Measurements from ENCODE around the gene DOCK7. TPM values are rescaled to one million over a fixed set of nuclear protein-coding genes. Genes with fewer than 3 reads are reported as not detected.

Gene DOCK7
- total and polyA plus RNA-seq, 2 of the 13 experiments (the other 11 are each of a cell fraction or from before 2014, with no cell fraction given), result 45.7 to 67.2 TPM

GRCh38 chr1:62514746-62515423 is 173.3 kb downstream of the DOCK7 start:
- H3K4me2 ChIP-seq (ENCODE audit: low read depth, low read length), result peak overlapping the region; percentile 62
- H3K79me2 ChIP-seq (ENCODE audit: insufficient read depth, low read length), result peaks cover 3% of the 10 kb centered on the region
- 52% methylated on average over 3 of the region's 3 CpGs for WGBS (ENCODE audit: low lambda C conversion rate)
- intact Hi-C loops (cut with micrococcal nuclease; ENCODE audit: unreplicated experiment), result no loop called here
- peak overlapping the region; percentile 78 for H3K27ac ChIP-seq (ENCODE audit: extremely low read length, insufficient read depth, low read length)
- H3K27me3 ChIP-seq (ENCODE audit: control insufficient read depth in 1 of 2, insufficient read depth in 2 of 2, low read length in 2 of 2), result no peaks in the 10 kb centered on the region
- FAIRE-seq (peak; percentile 15), DNase-seq (ENCODE audit: low spot score) (peak; percentile 72), ATAC-seq (0 out of 3 replicates have a peak, but pooled peaks have one; percentile 37)
- ChIA-PET POLR2A (interaction anchor here (0.7 to 1.6 kb wide), 2 partner anchors 18 to 79 kb away, joined by 4 to 6 read pairs; no protein-coding TSS in a partner anchor), CTCF (ENCODE audit: low intra/inter-chr PET ratio, low total read pairs) (no interaction called here)
- H3K36me3 ChIP-seq (replicated peaks in 1 of 2; ENCODE audit: control insufficient read depth in 1 of 2, insufficient read depth in 2 of 2, low read length in 2 of 2), result peaks cover 4 to 27% of the 10 kb centered on the region in 2 experiments; a peak in 3 of 5 replicates
- no peak overlapping the region for H3K4me3 ChIP-seq (replicated peaks in 1 of 3; ENCODE audit: insufficient read depth in 1 of 3, low read depth in 2 of 3, low read length in 3 of 3)
- no peak overlapping the region for H2AFZ ChIP-seq (ENCODE audit: low read length)
- peaks cover 39% of the 10 kb centered on the region for H3K4me1 ChIP-seq (ENCODE audit: insufficient read depth, low read length)
- H3K9me3 ChIP-seq (ENCODE audit: low read length), result no peaks in the 10 kb centered on the region
- no TSS peak for BruUV-seq (replicated peaks)
- in situ Hi-C loops (cut with HindIII; ENCODE audit: extremely low pct_ligation_motif_present, low pct_unique_long_range_greater_than_20kb), result no loop called here
- H4K20me1 ChIP-seq (ENCODE audit: insufficient read depth, low read length), result no peaks in the 10 kb centered on the region
- H3K9ac ChIP-seq (ENCODE audit: insufficient read depth, low read depth, low read length), result no peak overlapping the region; the same call in 1 of the 2 replicates
- TF ChIP-seq CEBPG (CRISPR knock-in tag; IDR thresholded peaks at IDR 0.05) (peak; percentile 24; the same call in 1 of the 2 replicates), SIX4 (CRISPR knock-in tag; IDR thresholded peaks at IDR 0.05) (no peak), ZMYM4 (CRISPR knock-in tag; IDR thresholded peaks at IDR 0.05) (0 out of 2 replicates have a peak, but pooled peaks have one; percentile 23), SOX13 (IDR thresholded peaks at IDR 0.05) (no peak), SOX13 (CRISPR knock-in tag; conservative IDR thresholded peaks at IDR 0.05 in 1 of 2, IDR thresholded peaks at IDR 0.05 in 1 of 2) (peak in 1 of 2 experiments; percentile 22; a peak in 1 of 4 replicates), HNF4A (CRISPR knock-in tag; IDR thresholded peaks at IDR 0.05) (peak; percentile 28; the same call in 1 of the 2 replicates), U2AF1 (optimal IDR thresholded peaks at IDR 0.05; ENCODE audit: low read depth, low read length) (no peak), TBX3 (IDR thresholded peaks at IDR 0.05; ENCODE audit: borderline replicate concordance) (no peak), KLF16 (CRISPR knock-in tag; IDR thresholded peaks at IDR 0.05) (0 out of 4 replicates have a peak, but pooled peaks of 1 of the 2 experiments have one; percentile 16), NR2C2 (CRISPR knock-in tag; IDR thresholded peaks at IDR 0.05; ENCODE audit: borderline replicate concordance) (no peak), CEBPB (IDR thresholded peaks at IDR 0.05; ENCODE audit: borderline replicate concordance, low read depth, low read length) (peak; percentile 36; the same call in 1 of the 2 replicates), REXO4 (CRISPR knock-in tag; IDR thresholded peaks at IDR 0.05; ENCODE audit: borderline replicate concordance) (no peak), POGZ (CRISPR knock-in tag; IDR thresholded peaks at IDR 0.05) (no peak), ARID3A (IDR thresholded peaks at IDR 0.05; ENCODE audit: low read depth, low read length) (0 out of 2 replicates have a peak, but pooled peaks have one; percentile 13), NFE2 (CRISPR knock-in tag; IDR thresholded peaks at IDR 0.05) (no peak), ZNF362 (CRISPR knock-in tag; IDR thresholded peaks at IDR 0.05; ENCODE audit: borderline replicate concordance) (peak; percentile 67; the same call in 1 of the 2 replicates), CREB1 (IDR thresholded peaks at IDR 0.05) (no peak), CREB1 (CRISPR knock-in tag; IDR thresholded peaks at IDR 0.05) (peak; percentile 49; the same call in 1 of the 2 replicates), E2F2 (CRISPR knock-in tag; IDR thresholded peaks at IDR 0.05; ENCODE audit: borderline replicate concordance) (no peak), U2AF2 (IDR thresholded peaks at IDR 0.05; ENCODE audit: low read depth, low read length) (no peak)

All from HepG2 (cell line).